Mammary epithelial cell (primary cell): Measurements from ENCODE around the gene C9orf50.

Experiments used
- EZH2 ChIP-seq: IDR thresholded peaks from 2 replicates; pipeline ENCODE4 v1.6.1; 2012; ENCODE audit warnings: low read length, inconsistent platforms, borderline replicate concordance
- TF ChIP-seq, protein P1 (sequence below), 2 donors: IDR thresholded peaks in 1 of 2; conservative IDR thresholded peaks in 1 of 2; 2 replicates each; pipeline ENCODE4 v1.5.1; 2011 to 2012; ENCODE audit warnings: inconsistent platforms in 2 of 2, low read length in 2 of 2, mild to moderate bottlenecking in 2 of 2, control low read depth in 1 of 2, low read depth in 1 of 2; ENCODE audit not compliant: insufficient read depth in 1 of 2; ENCODE audit errors: extremely low read depth in 1 of 2

DNA sequence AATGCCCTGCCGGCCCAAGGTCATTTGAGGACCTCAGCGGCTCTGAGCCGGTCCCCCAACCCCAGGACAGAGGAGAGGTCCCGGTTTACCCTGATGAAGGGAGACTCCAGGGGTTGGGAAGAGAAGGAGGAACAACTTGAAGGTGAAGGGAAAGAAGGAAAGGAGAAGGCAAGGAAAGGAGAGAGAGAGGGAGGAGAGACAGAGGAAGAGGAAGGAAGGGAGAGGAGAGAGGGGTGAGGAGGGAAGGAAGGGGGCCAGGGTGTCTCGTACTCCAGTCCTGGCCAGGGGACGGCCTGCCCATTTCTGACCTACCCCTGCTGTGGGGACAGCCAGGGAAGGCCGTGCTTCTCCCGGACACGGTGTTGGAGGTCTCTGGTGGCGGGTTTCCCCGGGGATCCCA is 46.5 kb upstream of the C9orf50 start:
- TF ChIP-seq EZH2 = no peak
- TF ChIP-seq, protein P1, sequence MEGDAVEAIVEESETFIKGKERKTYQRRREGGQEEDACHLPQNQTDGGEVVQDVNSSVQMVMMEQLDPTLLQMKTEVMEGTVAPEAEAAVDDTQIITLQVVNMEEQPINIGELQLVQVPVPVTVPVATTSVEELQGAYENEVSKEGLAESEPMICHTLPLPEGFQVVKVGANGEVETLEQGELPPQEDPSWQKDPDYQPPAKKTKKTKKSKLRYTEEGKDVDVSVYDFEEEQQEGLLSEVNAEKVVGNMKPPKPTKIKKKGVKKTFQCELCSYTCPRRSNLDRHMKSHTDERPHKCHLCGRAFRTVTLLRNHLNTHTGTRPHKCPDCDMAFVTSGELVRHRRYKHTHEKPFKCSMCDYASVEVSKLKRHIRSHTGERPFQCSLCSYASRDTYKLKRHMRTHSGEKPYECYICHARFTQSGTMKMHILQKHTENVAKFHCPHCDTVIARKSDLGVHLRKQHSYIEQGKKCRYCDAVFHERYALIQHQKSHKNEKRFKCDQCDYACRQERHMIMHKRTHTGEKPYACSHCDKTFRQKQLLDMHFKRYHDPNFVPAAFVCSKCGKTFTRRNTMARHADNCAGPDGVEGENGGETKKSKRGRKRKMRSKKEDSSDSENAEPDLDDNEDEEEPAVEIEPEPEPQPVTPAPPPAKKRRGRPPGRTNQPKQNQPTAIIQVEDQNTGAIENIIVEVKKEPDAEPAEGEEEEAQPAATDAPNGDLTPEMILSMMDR (conservative IDR thresholded peaks at IDR 0.05 in 1 of 2, IDR thresholded peaks at IDR 0.05 in 1 of 2; ENCODE audit: extremely low read depth in 1 of 2, insufficient read depth in 1 of 2, low read depth in 1 of 2, low read length in 2 of 2) = no peak
